ENCODE data around the gene ITPKB.

Gene ITPKB

GRCh38 chr1:226598455-226598849 is 140.6 kb downstream of the ITPKB start:
- DNase-seq = no peak

GRCh38 chr1:226597616-226598454 is 141.2 kb downstream of the ITPKB start:
- DNase-seq = no peak

GRCh38 chr1:226596531-226597165 is 142.4 kb downstream of the ITPKB start:
- no peak for DNase-seq

- DNase-seq = no peak
Observed at GRCh38 chr1:226593541-226593940, 145.5 kb downstream of the ITPKB start.

- no peak for DNase-seq
Observed at GRCh38 chr1:226590614-226591013, 148.5 kb downstream of the ITPKB start.

GRCh38 chr1:226589008-226589733 is 149.9 kb downstream of the ITPKB start:
- no peak for DNase-seq

GRCh38 chr1:226588484-226588883 is 150.6 kb downstream of the ITPKB start:
- DNase-seq = no peak

- DNase-seq = no peak
Observed at GRCh38 chr1:226586650-226587422, 152.2 kb downstream of the ITPKB start.

GRCh38 chr1:226586116-226586515 is 153.0 kb downstream of the ITPKB start:
- DNase-seq = no peak

- DNase-seq = no peak
Observed at GRCh38 chr1:226584164-226584563, 154.9 kb downstream of the ITPKB start.

- DNase-seq = no peak
Observed at GRCh38 chr1:226582966-226583365, 156.1 kb downstream of the ITPKB start.
